Naive thymus-derived CD4-positive, alpha-beta T cell (primary cell): ENCODE measurements around the gene ZNF76. TPM values are rescaled to one million over a fixed set of nuclear protein-coding genes. Genes with fewer than 3 reads are reported as not detected.
"Not testable (repeated sequence)": the region's sequence is repeated elsewhere in the genome, so short reads cannot be mapped to it uniquely, and the experiment has no call there.

Experiments
- ATAC-seq: fragments of 150-1000 bp; cut with Tn5 transposase; 2 replicates; pipeline ENCODE4 v1.10.0; 2021; ENCODE audit warnings: mild to moderate bottlenecking, moderate library complexity
- CTCF ChIA-PET: fragments of 350-600 bp; sonication (Branson Sonifier 250); formaldehyde crosslinking; loops from one replicate; lab custom pipeline; 2021; ENCODE audit warnings: antibody characterized with exemption; lab: Charles Lee
- POLR2A ChIA-PET: fragments of 350-600 bp; sonication (Branson Sonifier 250); formaldehyde crosslinking; loops from one replicate; lab custom pipeline; 2021; ENCODE audit warnings: antibody characterized with exemption, inconsistent platforms; lab: Charles Lee
- DNase-seq, 9 donors: peaks; one replicate each; pipeline versions ENCODE4 v3.0.0 to v3.0.0-alpha.2; 2020 to 2022; ENCODE audit warnings: mixed read lengths in 1 of 9
- H3K27ac ChIP-seq: one replicate; pipeline ENCODE4 v1.7.0; 2013; ENCODE audit warnings: mild to moderate bottlenecking, low read depth, low read length, moderate library complexity
- H3K27me3 ChIP-seq, 2 donors: one replicate each; pipeline ENCODE4 v1.7.0; 2013; ENCODE audit warnings: low read length in 2 of 2, mild to moderate bottlenecking in 2 of 2, moderate library complexity in 2 of 2; ENCODE audit not compliant: control insufficient read depth in 2 of 2, insufficient read depth in 2 of 2
- H3K36me3 ChIP-seq, 3 experiments: 1 replicate in 2 of 3; 2 replicates in 1 of 3; pipeline ENCODE4 v1.7.0; 2013; ENCODE audit warnings: low read length in 3 of 3, mild to moderate bottlenecking in 3 of 3, moderate library complexity in 1 of 3; ENCODE audit not compliant: insufficient read depth in 3 of 3, control insufficient read depth in 2 of 3
- H3K4me1 ChIP-seq, 2 donors: one replicate each; pipeline ENCODE4 v1.7.0; 2013; ENCODE audit warnings: low read length in 2 of 2, mild to moderate bottlenecking in 2 of 2, moderate library complexity in 1 of 2; ENCODE audit not compliant: control insufficient read depth in 2 of 2, insufficient read depth in 2 of 2
- H3K4me3 ChIP-seq: 2 replicates; pipeline ENCODE4 v1.7.0; 2013; ENCODE audit warnings: mild to moderate bottlenecking, low read length
- H3K9me3 ChIP-seq, 3 experiments: 1 replicate in 2 of 3; 2 replicates in 1 of 3; pipeline ENCODE4 v1.7.0; 2013; ENCODE audit warnings: low read length in 3 of 3; ENCODE audit not compliant: control insufficient read depth in 2 of 3
- H3K27ac Mint-ChIP-seq, 9 donors: one replicate each; pipeline ENCODE4 v1.8.0; 2020 to 2022; ENCODE audit warnings: mixed read lengths in 9 of 9, mild to moderate bottlenecking in 8 of 9, moderate library complexity in 5 of 9, inconsistent platforms in 2 of 9
- H3K27me3 Mint-ChIP-seq, 5 donors: one replicate each; pipeline ENCODE4 v1.8.0; 2021 to 2022; ENCODE audit warnings: mixed read lengths in 5 of 5, mild to moderate bottlenecking in 1 of 5
- H3K36me3 Mint-ChIP-seq, 5 donors: one replicate each; pipeline ENCODE4 v1.8.0; 2020 to 2022; ENCODE audit warnings: mixed read lengths in 5 of 5, mild to moderate bottlenecking in 3 of 5, inconsistent platforms in 1 of 5
- H3K4me1 Mint-ChIP-seq, 7 donors: one replicate each; pipeline ENCODE4 v1.8.0; 2020 to 2022; ENCODE audit warnings: mixed read lengths in 7 of 7, mild to moderate bottlenecking in 3 of 7, inconsistent platforms in 1 of 7
- H3K4me3 Mint-ChIP-seq, 10 donors: one replicate each; pipeline ENCODE4 v1.8.0; 2020 to 2022; ENCODE audit warnings: mild to moderate bottlenecking in 10 of 10, mixed read lengths in 10 of 10, moderate library complexity in 6 of 10, inconsistent platforms in 2 of 10
- H3K9me3 Mint-ChIP-seq, 11 donors: one replicate each; pipeline ENCODE4 v1.8.0; 2020 to 2022; ENCODE audit warnings: mixed read lengths in 11 of 11, mild to moderate bottlenecking in 4 of 11, inconsistent platforms in 1 of 11, moderate library complexity in 1 of 11
- intact Hi-C, 2 donors: fragments of 100-400 bp; cut with micrococcal nuclease; formaldehyde crosslinking; loops; one replicate each; pipeline ENCODE4 v1.15.1; 2023
- polyA plus RNA-seq, 2 donors: library from polyadenylated mRNA; unstranded; fragments of 300-500 nt; fragmentation: Illumina TruSeq; gene quantifications; one replicate each; pipeline ENCODE4 v1.2.3, GENCODE V29; 2021
- total RNA-seq, 6 experiments: library from RNA in 5 of 6; stranded (reverse) in 5 of 6; gene quantifications; 1 replicate in 5 of 6; 2 replicates in 1 of 6; pipeline ENCODE4 v1.2.3 and lab custom pipeline; 2021 to 2026

ZNF76 gene
- total and polyA plus RNA-seq, 7 experiments from 2014 or later = 20.6 to 110 (median 76.1) TPM

- H3K4me3 Mint-ChIP-seq = peak overlapping the region in 7 of 10 donors; percentile 36 to 58 (median 51)
- H3K36me3 Mint-ChIP-seq = peaks cover 3 to 51% (median 15%) of the 10 kb centered on the region in 5 donors
- intact Hi-C loops = loop anchor here in 1 of 2 donors (1.0 kb wide), 2 partner anchors 10 to 117 kb away; partner anchors contain the start of gene PPARD
- not testable (repeated sequence) for H3K9me3 ChIP-seq, H3K27me3 ChIP-seq, H3K36me3 ChIP-seq, H3K4me3 ChIP-seq
- H3K4me1 Mint-ChIP-seq = peaks cover 11 to 49% (median 27%) of the 10 kb centered on the region in 7 donors
- H3K9me3 Mint-ChIP-seq = peaks cover 0 to 38% (median 10%) of the 10 kb centered on the region in 11 donors
- H3K27me3 Mint-ChIP-seq = peaks cover 0 to 31% (median 0%) of the 10 kb centered on the region in 5 donors
- ATAC-seq (peak; percentile 94), DNase-seq (peak in 8 of 9 donors; percentile 47 to 90 (median 80))
- ChIA-PET CTCF (interaction anchor here (0.6 to 16.2 kb wide), 15 partner anchors 9 to 405 kb away, joined by 3 to 346 read pairs (median 5); partner anchors contain the start of genes ARMC12, DEF6, FANCE and PPARD), POLR2A (interaction anchor here (1.0 to 16.4 kb wide), 9 partner anchors 10 to 139 kb away, joined by 3 to 250 read pairs (median 5); partner anchors contain the start of genes FANCE and RPL10A)
- peak overlapping the region in 6 of 9 donors; percentile 56 to 86 (median 76) for H3K27ac Mint-ChIP-seq
- Histone ChIP-seq H3K27ac (peak overlapping the region; percentile 25), H3K4me1 (peaks cover 8 to 16% of the 10 kb centered on the region in 2 donors)
Observed at GRCh38 chr6:35332074-35332887, 72.7 kb downstream of the ZNF76 start.

GRCh38 chr6:35341557-35341956, 82.0 kb downstream of the ZNF76 start:
- Histone ChIP-seq H3K9me3 (no peaks in the 10 kb centered on the region), H3K27ac (no peak overlapping the region), H3K27me3 (no peaks in the 10 kb centered on the region), H3K36me3 (peaks cover 0 to 6% (median 0%) of the 10 kb centered on the region in 3 experiments), H3K4me1 (peaks cover 19 to 28% of the 10 kb centered on the region in 2 donors), H3K4me3 (no peak overlapping the region)
- Mint-ChIP-seq H3K4me1 (peaks cover 34 to 54% (median 46%) of the 10 kb centered on the region in 7 donors), H3K9me3 (peaks cover 0 to 9% (median 2%) of the 10 kb centered on the region in 11 donors), H3K36me3 (peaks cover 0 to 17% (median 8%) of the 10 kb centered on the region in 5 donors), H3K27me3 (peaks cover 0 to 10% (median 0%) of the 10 kb centered on the region in 5 donors), H3K4me3 (peak overlapping the region in 6 of 10 donors; percentile 4 to 100 (median 90)), H3K27ac (peak overlapping the region in 8 of 9 donors; percentile 17 to 98 (median 91))
- ChIA-PET CTCF (interaction anchor here (0.6 to 5.0 kb wide), 20 partner anchors 9 to 396 kb away, joined by 3 to 99 read pairs (median 5); partner anchors contain the start of genes FANCE and RPL10A), POLR2A (interaction anchor here (0.7 to 5.7 kb wide), 8 partner anchors 9 to 321 kb away, joined by 3 to 47 read pairs (median 4); partner anchors contain the start of genes FANCE and RPL10A)
- DNase-seq (no peak), ATAC-seq (no peak)
- intact Hi-C loops = no loop called here

GRCh38 chr6:35342258-35343091, 82.9 kb downstream of the ZNF76 start, which contains the start of gene PPARD:
Gene PPARD (plus strand): TSS chr6:35342558. CDS start chr6:35411088, 68,530 bp downstream.
- Histone ChIP-seq H3K36me3 (peaks cover 0 to 7% (median 0%) of the 10 kb centered on the region in 3 experiments), H3K4me3 (peak within 1 kb of the TSS; percentile 70), H3K27ac (peak within 1 kb of the TSS; percentile 97), H3K27me3 (no peaks in the 10 kb centered on the region), H3K9me3 (no peaks in the 10 kb centered on the region), H3K4me1 (peaks cover 19 to 35% of the 10 kb centered on the region in 2 donors)
- peak within 1 kb of the TSS; percentile 88 to 100 (median 98) for H3K4me3 Mint-ChIP-seq
- peak within 1 kb of the TSS; percentile 88 to 98 (median 97) for H3K27ac Mint-ChIP-seq
- H3K36me3 Mint-ChIP-seq = peaks cover 0 to 17% (median 11%) of the 10 kb centered on the region in 5 donors
- H3K9me3 Mint-ChIP-seq = peaks cover 0 to 2% (median 0%) of the 10 kb centered on the region in 11 donors
- CTCF ChIA-PET = interaction anchor here (0.6 to 5.0 kb wide), 17 partner anchors 10 to 395 kb away, joined by 3 to 99 read pairs (median 5); partner anchors contain the start of genes FANCE and RPL10A
- peaks cover 0 to 3% (median 0%) of the 10 kb centered on the region in 5 donors for H3K27me3 Mint-ChIP-seq
- intact Hi-C loops = loop anchor here (1.0 to 2.0 kb wide), 13 partner anchors 10 to 395 kb away; partner anchors contain the start of genes ARMC12 (in 2 of the 2), DEF6 (in 2 of the 2), RPL10A (in 2 of the 2) and TEAD3 (in 1 of the 2)
- POLR2A ChIA-PET = interaction anchor here (0.6 to 5.7 kb wide), 12 partner anchors 10 to 320 kb away, joined by 3 to 47 read pairs (median 4); partner anchors contain the start of genes FANCE and RPL10A
- DNase-seq = peak; percentile 92 to 100 (median 96)
- ATAC-seq = peak; percentile 100
- peaks cover 38 to 55% (median 49%) of the 10 kb centered on the region in 7 donors for H3K4me1 Mint-ChIP-seq

DNA sequence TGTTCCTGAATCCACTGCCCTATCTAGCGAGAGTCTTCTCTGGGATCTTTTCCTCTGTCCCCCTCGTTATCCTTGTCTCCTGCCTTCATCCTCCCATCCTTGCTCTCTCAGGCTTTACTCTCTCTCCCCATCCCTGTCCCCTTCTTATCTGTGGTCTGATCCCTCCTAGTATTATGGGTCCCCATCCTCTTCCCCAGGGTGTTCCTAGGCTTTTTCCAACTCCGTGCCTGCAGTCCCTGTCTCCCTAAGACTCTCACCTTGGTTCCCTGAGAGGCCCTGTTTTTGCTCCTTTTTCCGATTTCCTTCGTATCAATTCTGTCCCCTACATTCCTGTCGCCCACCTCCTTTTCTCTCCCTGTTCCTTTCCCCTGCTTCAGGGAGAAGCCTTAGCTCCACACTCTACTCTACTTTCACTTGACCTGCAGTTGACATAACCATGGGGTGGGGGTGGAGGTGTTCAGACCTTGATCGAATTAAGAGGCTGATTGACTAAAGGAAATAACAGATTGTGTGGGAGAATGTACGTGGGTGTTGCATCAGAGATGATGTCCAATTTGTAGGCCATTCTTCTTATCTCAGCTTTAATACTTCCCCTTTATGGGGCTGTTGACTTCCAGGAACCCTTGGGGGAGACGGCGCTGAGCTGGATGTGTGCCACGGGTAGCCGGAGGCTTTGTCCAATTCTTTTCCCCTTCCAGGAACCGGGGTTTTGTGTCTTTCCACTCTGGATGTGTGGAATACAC, 83.7 kb downstream of the ZNF76 start:
- H3K27ac Mint-ChIP-seq = peak overlapping the region; percentile 85 to 98 (median 97)
- H3K4me3 ChIP-seq = peak overlapping the region; percentile 70
- H3K9me3 Mint-ChIP-seq = peaks cover 0 to 2% (median 0%) of the 10 kb centered on the region in 11 donors
- no peaks in the 10 kb centered on the region for H3K27me3 ChIP-seq
- H3K27ac ChIP-seq = peak overlapping the region; percentile 97
- DNase-seq (peak in 3 of 9 donors; percentile 15 to 19 (median 17)), ATAC-seq (no peak)
- H3K36me3 ChIP-seq = peaks cover 0 to 7% (median 0%) of the 10 kb centered on the region in 3 experiments
- peaks cover 22 to 40% of the 10 kb centered on the region in 2 donors for H3K4me1 ChIP-seq
- CTCF ChIA-PET = interaction anchor here (0.7 to 5.0 kb wide), 12 partner anchors 9 to 122 kb away, joined by 3 to 99 read pairs (median 4); partner anchors contain the start of gene FANCE
- intact Hi-C loops = loop anchor here (2.0 kb wide), 3 partner anchors 72 to 394 kb away; partner anchors contain the start of gene ARMC12 (in 1 of the 2)
- peak overlapping the region; percentile 88 to 100 (median 98) for H3K4me3 Mint-ChIP-seq
- no peaks in the 10 kb centered on the region for H3K9me3 ChIP-seq
- H3K4me1 Mint-ChIP-seq = peaks cover 41 to 58% (median 52%) of the 10 kb centered on the region in 7 donors
- H3K27me3 Mint-ChIP-seq = no peaks in the 10 kb centered on the region
- H3K36me3 Mint-ChIP-seq = peaks cover 2 to 17% (median 14%) of the 10 kb centered on the region in 5 donors
- POLR2A ChIA-PET = interaction anchor here (0.6 to 5.7 kb wide), 13 partner anchors 10 to 320 kb away, joined by 3 to 47 read pairs (median 4); partner anchors contain the start of genes FANCE and RPL10A
